H1 (cell line): ENCODE measurements around the gene SLC26A6. TPM values are rescaled to one million over a fixed set of nuclear protein-coding genes. Genes with fewer than 3 reads are reported as not detected.

Source experiments
- CTCF ChIA-PET: fragments of 300-600 bp; sonication (Branson Sonifier 250); formaldehyde crosslinking; loops from one replicate; lab custom pipeline; 2021; ENCODE audit not compliant: partially characterized antibody; lab: Charles Lee
- POLR2A ChIA-PET: fragments of 300-600 bp; sonication (Branson Sonifier 250); formaldehyde crosslinking; loops from one replicate; lab custom pipeline; 2021; ENCODE audit warnings: inconsistent platforms; ENCODE audit not compliant: partially characterized antibody; lab: Charles Lee
- DNase-seq, 2 experiments: peaks; one replicate each; pipeline versions ENCODE4 v3.0.0 to v3.0.0-alpha.2; 2010 to 2022; ENCODE audit warnings: low spot score in 2 of 2, low read depth in 1 of 2, mixed read lengths in 1 of 2
- FAIRE-seq: peaks from 2 replicates; lab custom pipeline; 2011; peaks lifted over from hg19 to GRCh38; lab: Jason Lieb, UNC
- H2AFZ ChIP-seq: 2 replicates; pipeline ENCODE4 v1.8.1; 2012; ENCODE audit warnings: low read length, inconsistent platforms
- H2AK5ac ChIP-seq: 2 replicates; pipeline ENCODE4 v1.6.1; 2013; ENCODE audit warnings: low read depth, low read length
- H2BK120ac ChIP-seq: replicated peaks from 2 replicates; pipeline ENCODE3; 2013; ENCODE audit warnings: low read depth, low read length, inconsistent platforms
- H2BK12ac ChIP-seq: 2 replicates; pipeline ENCODE4 v1.6.1; 2013; ENCODE audit warnings: low read depth, low read length
- H2BK15ac ChIP-seq: 2 replicates; pipeline ENCODE4 v1.6.1; 2013; ENCODE audit warnings: low read length
- H2BK20ac ChIP-seq: 2 replicates; pipeline ENCODE4 v1.6.1; 2013; ENCODE audit warnings: low read length
- H2BK5ac ChIP-seq: 2 replicates; pipeline ENCODE4 v1.6.1; 2013; ENCODE audit warnings: low read depth, low read length
- H3K14ac ChIP-seq: 2 replicates; pipeline ENCODE4 v1.6.1; 2013; ENCODE audit warnings: inconsistent platforms; ENCODE audit not compliant: insufficient read length
- H3K18ac ChIP-seq: 2 replicates; pipeline ENCODE4 v1.6.1; 2013; ENCODE audit warnings: low read length; ENCODE audit errors: extremely low read depth
- H3K23ac ChIP-seq: 2 replicates; pipeline ENCODE4 v1.6.1; 2013; ENCODE audit warnings: inconsistent platforms; ENCODE audit not compliant: insufficient read length
- H3K23me2 ChIP-seq: 2 replicates; pipeline ENCODE4 v1.6.1; 2013; ENCODE audit warnings: low read depth, low read length
- H3K27ac ChIP-seq: 2 replicates; pipeline ENCODE4 v1.6.1; 2011; ENCODE audit warnings: low read depth, low read length, inconsistent platforms
- H3K27me3 ChIP-seq, 4 experiments: replicated peaks in 1 of 4; 1 replicate in 1 of 4; 2 replicates in 3 of 4; pipeline versions ENCODE4 v1.6.1 to v1.8.1; 2011 to 2013; ENCODE audit warnings: low read length in 3 of 4, mild to moderate bottlenecking in 3 of 4, inconsistent platforms in 2 of 4, mixed read lengths in 2 of 4, moderate library complexity in 1 of 4; ENCODE audit not compliant: control insufficient read depth in 3 of 4, insufficient read depth in 3 of 4; ENCODE audit errors: extremely low read depth in 1 of 4
- H3K36me3 ChIP-seq, 4 experiments: 2 replicates each; pipeline versions ENCODE4 v1.6.1 to v1.8.1; 2011 to 2013; ENCODE audit warnings: mild to moderate bottlenecking in 4 of 4, low read length in 3 of 4, moderate library complexity in 2 of 4, control low read depth in 1 of 4, inconsistent platforms in 1 of 4; ENCODE audit not compliant: insufficient read depth in 4 of 4, control insufficient read depth in 2 of 4
- H3K4ac ChIP-seq: replicated peaks from 2 replicates; pipeline ENCODE3; 2013; ENCODE audit warnings: low read length, low read depth, mixed read lengths, inconsistent platforms; ENCODE audit not compliant: insufficient read length
- H3K4me1 ChIP-seq, 4 experiments: replicated peaks in 1 of 4; 1 replicate in 1 of 4; 2 replicates in 3 of 4; pipeline versions ENCODE4 v1.6.1 to v1.8.1; 2011 to 2013; ENCODE audit warnings: low read length in 3 of 4, inconsistent platforms in 2 of 4, mixed read lengths in 1 of 4; ENCODE audit not compliant: insufficient read depth in 4 of 4, control insufficient read depth in 3 of 4
- H3K4me2 ChIP-seq, 2 experiments: 2 replicates each; pipeline versions ENCODE4 v1.6.1 to v1.8.1; 2011 to 2013; ENCODE audit warnings: low read depth in 2 of 2, low read length in 2 of 2, control low read depth in 1 of 2, inconsistent platforms in 1 of 2, mild to moderate bottlenecking in 1 of 2; ENCODE audit not compliant: insufficient read depth in 1 of 2
- H3K4me3 ChIP-seq, 4 experiments: fragments of 200-600, 300-600 bp in 1 of 4; sonication (generic), shearing (Covaris generic), sonication (Bioruptor Twin) in 1 of 4; 2 replicates each; pipeline versions ENCODE4 v1.5.1 to v1.8.1; 2011 to 2016; ENCODE audit warnings: low read length in 4 of 4, low read depth in 3 of 4, control low read depth in 2 of 4, inconsistent platforms in 2 of 4, mild to moderate bottlenecking in 2 of 4, mixed read lengths in 1 of 4, moderate library complexity in 1 of 4; ENCODE audit not compliant: insufficient read depth in 2 of 4; ENCODE audit errors: extremely low read depth in 1 of 4
- H3K56ac ChIP-seq: replicated peaks from 2 replicates; pipeline ENCODE3; 2013; ENCODE audit warnings: low read depth, mild to moderate bottlenecking, mixed read lengths, low read length, inconsistent platforms; ENCODE audit not compliant: insufficient read length
- H3K79me1 ChIP-seq: 2 replicates; pipeline ENCODE4 v1.6.1; 2013; ENCODE audit warnings: low read depth, low read length, control low read depth
- H3K79me2 ChIP-seq, 2 experiments: 2 replicates each; pipeline versions ENCODE4 v1.6.1 to v1.8.1; 2012 to 2013; ENCODE audit warnings: low read length in 2 of 2, mild to moderate bottlenecking in 2 of 2, inconsistent platforms in 1 of 2; ENCODE audit not compliant: insufficient read depth in 2 of 2, control insufficient read depth in 1 of 2
- H3K9ac ChIP-seq, 4 experiments: replicated peaks in 1 of 4; 1 replicate in 1 of 4; 2 replicates in 3 of 4; pipeline versions ENCODE4 v1.6.1 to v1.8.1; 2011 to 2013; ENCODE audit warnings: low read depth in 3 of 4, low read length in 3 of 4, control low read depth in 2 of 4, mild to moderate bottlenecking in 2 of 4, moderate library complexity in 2 of 4, inconsistent platforms in 1 of 4; ENCODE audit errors: extremely low read depth in 1 of 4
- H3K9me3 ChIP-seq, 2 experiments: 2 replicates each; pipeline versions ENCODE4 v1.6.1 to v1.8.1; 2012 to 2013; ENCODE audit warnings: mild to moderate bottlenecking in 2 of 2, moderate library complexity in 2 of 2, control low read depth in 1 of 2, inconsistent platforms in 1 of 2, low read depth in 1 of 2, low read length in 1 of 2, mixed read lengths in 1 of 2; ENCODE audit not compliant: insufficient read depth in 2 of 2
- H4K20me1 ChIP-seq, 2 experiments: replicated peaks in 1 of 2; 2 replicates each; pipeline versions ENCODE3 to v1.8.1; 2011 to 2013; ENCODE audit warnings: inconsistent platforms in 2 of 2, low read length in 2 of 2, mild to moderate bottlenecking in 1 of 2; ENCODE audit not compliant: insufficient read depth in 2 of 2, control insufficient read depth in 1 of 2
- H4K5ac ChIP-seq: 2 replicates; pipeline ENCODE4 v1.6.1; 2013; ENCODE audit warnings: low read length, low read depth, mixed read lengths, inconsistent platforms; ENCODE audit not compliant: insufficient read length
- H4K8ac ChIP-seq: 2 replicates; pipeline ENCODE4 v1.8.0; 2013; ENCODE audit warnings: mild to moderate bottlenecking, moderate library complexity, low read length, inconsistent platforms; ENCODE audit not compliant: insufficient read depth; ENCODE audit errors: extremely low read depth
- H4K91ac ChIP-seq: replicated peaks from 2 replicates; pipeline ENCODE3; 2013; ENCODE audit warnings: low read length, mixed read lengths, inconsistent platforms; ENCODE audit not compliant: insufficient read length
- ATF2 ChIP-seq: IDR thresholded peaks from 2 replicates; pipeline ENCODE4 v1.6.1; 2012; ENCODE audit warnings: low read length, inconsistent platforms
- EZH2 ChIP-seq: fragments of 200-600 bp; sonication (generic); IDR thresholded peaks from 2 replicates; pipeline ENCODE4 v1.7.1; 2012; ENCODE audit warnings: low read depth, mild to moderate bottlenecking, moderate library complexity, low read length, inconsistent platforms; ENCODE audit not compliant: severe bottlenecking
- MAFK ChIP-seq: IDR thresholded peaks from 2 replicates; pipeline ENCODE4 v1.6.1; 2012; ENCODE audit warnings: low read depth, mild to moderate bottlenecking, improper control_type of control experiment, low read length
- SIRT6 ChIP-seq: IDR thresholded peaks from one replicate; pipeline ENCODE4 v1.7.1; 2012; ENCODE audit warnings: low read length, inconsistent platforms
- SIX5 ChIP-seq: IDR thresholded peaks from 2 replicates; pipeline ENCODE4 v1.6.1; 2011; ENCODE audit warnings: mild to moderate bottlenecking, low read depth, low read length
- SUZ12 ChIP-seq: fragments of 200-600 bp; sonication (generic); IDR thresholded peaks from 2 replicates; pipeline ENCODE4 v1.6.1; 2012; ENCODE audit warnings: mild to moderate bottlenecking, inconsistent platforms, low read length, moderate library complexity, mixed read lengths
- TBP ChIP-seq: IDR thresholded peaks from 2 replicates; pipeline ENCODE4 v1.6.1; 2011; ENCODE audit warnings: low read depth, low read length, improper control_type of control experiment
- ZNF274 ChIP-seq: IDR thresholded peaks from 2 replicates; pipeline ENCODE4 v1.7.0; 2012; ENCODE audit warnings: low read length, borderline replicate concordance; ENCODE audit errors: extremely low read depth
- WGBS, 2 experiments: shearing (Covaris generic) in 1 of 2; methylation state at CpG; one replicate each; pipeline versions ENCODE4 v1.1.6 to v1.1.7; 2013 to 2015; ENCODE audit warnings: low lambda C conversion rate in 2 of 2, mixed read lengths in 2 of 2, inconsistent platforms in 1 of 2, low coverage in 1 of 2, missing lambda C conversion rate in 1 of 2; ENCODE audit not compliant: insufficient replicate concordance in 2 of 2, insufficient coverage in 1 of 2, insufficient read length in 1 of 2; ENCODE audit errors: extremely low coverage in 1 of 2, missing lambda C conversion rate in 1 of 2; 5-methylcytosine and 5-hydroxymethylcytosine counted together
- polyA plus RNA-seq, 7 experiments: library from polyadenylated mRNA; depleted of rRNA in 3 of 7; stranded (reverse) in 5 of 7; unstranded in 2 of 7; fragments of >200 nt in 5 of 7; fragments of 200-250 nt in 2 of 7; gene quantifications; 1 replicate in 5 of 7; 2 replicates in 1 of 7; 4 replicates in 1 of 7; pipeline versions ENCODE4 v1.2.1 to v1.2.3, GENCODE V29; 2011 to 2013; ENCODE audit warnings: missing spikeins in 2 of 7, mixed read lengths in 2 of 7
- total RNA-seq: library from RNA; stranded (reverse); fragmentation: NEBNext Ultra II Directional; extraction: Animal tissue kit (Norgen Biotek cat#: 25700); gene quantifications from 2 replicates; pipeline ENCODE4 v1.2.1, GENCODE V29; 2021
- TF ChIP-seq, protein P1 (sequence below): IDR thresholded peaks from 2 replicates; pipeline ENCODE4 v1.6.1; 2012; ENCODE audit warnings: inconsistent platforms

The SLC26A6 gene
- total and polyA plus RNA-seq, 2 of the 8 experiments (the other 6 are each of a cell fraction or from before 2014, with no cell fraction given): 50.4 to 58.0 TPM

GRCh38 chr3:48631516-48632448 lies 3.5 kb downstream of the SLC26A6 start:
- Histone ChIP-seq H3K9ac (no peak overlapping the region), H3K23ac (no peak overlapping the region), H4K20me1 (peaks cover 6 to 29% of the 10 kb centered on the region in 2 experiments), H2AFZ (no peak overlapping the region), H3K79me2 (peaks cover 0 to 9% of the 10 kb centered on the region in 2 experiments; a peak in 1 of 4 replicates), H2BK120ac (no peak overlapping the region), H3K18ac (no peak overlapping the region), H2BK12ac (no peak overlapping the region), H3K4me2 (no peak overlapping the region), H3K4me3 (no peak overlapping the region), H3K23me2 (peaks cover 4% of the 10 kb centered on the region; the same call in 1 of the 2 replicates), H2BK5ac (no peak overlapping the region), H3K4ac (no peak overlapping the region), H2BK20ac (no peak overlapping the region), H3K4me1 (peaks cover 3 to 6% (median 5%) of the 10 kb centered on the region in 4 experiments), H4K8ac (no peak overlapping the region), H2AK5ac (no peak overlapping the region), H3K27ac (no peak overlapping the region), H3K27me3 (no peaks in the 10 kb centered on the region; a peak in 1 of 7 replicates), H4K91ac (no peak overlapping the region), H4K5ac (no peak overlapping the region), H3K36me3 (peaks cover 20 to 43% (median 34%) of the 10 kb centered on the region in 4 experiments), H3K79me1 (peaks cover 7% of the 10 kb centered on the region), H3K9me3 (no peaks in the 10 kb centered on the region), H2BK15ac (no peak overlapping the region), H3K56ac (no peak overlapping the region), H3K14ac (no peak overlapping the region)
- DNase-seq (no peak), FAIRE-seq (no peak)
- WGBS, 2 experiments: 96% methylated on average over 21 of the region's 22 CpGs; no CpG with 5 or more reads in 1 of the 2 experiments
- ChIA-PET CTCF (interaction anchor here (0.9 to 5.8 kb wide), 5 partner anchors 11 to 72 kb away, joined by 3 to 45 read pairs (median 3); partner anchors contain the start of genes NCKIPSD, PFKFB4 and TMEM89), POLR2A (interaction anchor here (1.0 to 6.5 kb wide), 5 partner anchors 8 to 287 kb away, joined by 3 to 71 read pairs (median 3); partner anchors contain the start of genes ARIH2 and TMEM89)
- TF ChIP-seq ATF2: no peak
- no peak for TF ChIP-seq MAFK
- no peak for TF ChIP-seq SIX5
- TF ChIP-seq EZH2: no peak
- TF ChIP-seq SUZ12: no peak
- no peak for TF ChIP-seq SIRT6
- no peak for TF ChIP-seq TBP
- TF ChIP-seq ZNF274: no peak
- TF ChIP-seq, protein P1, sequence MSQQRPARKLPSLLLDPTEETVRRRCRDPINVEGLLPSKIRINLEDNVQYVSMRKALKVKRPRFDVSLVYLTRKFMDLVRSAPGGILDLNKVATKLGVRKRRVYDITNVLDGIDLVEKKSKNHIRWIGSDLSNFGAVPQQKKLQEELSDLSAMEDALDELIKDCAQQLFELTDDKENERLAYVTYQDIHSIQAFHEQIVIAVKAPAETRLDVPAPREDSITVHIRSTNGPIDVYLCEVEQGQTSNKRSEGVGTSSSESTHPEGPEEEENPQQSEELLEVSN: no peak
